H9 (cell line): ENCODE data around the gene HIP1R. TPM values are rescaled to one million over a fixed set of nuclear protein-coding genes. Genes with fewer than 3 reads are reported as not detected.

Source experiments
- DNase-seq: peaks from one replicate; pipeline ENCODE4 v3.0.0-alpha.2; 2017
- H2AFZ ChIP-seq: one replicate; pipeline ENCODE4 v1.6.1; 2013; ENCODE audit warnings: mild to moderate bottlenecking, low read length, control low read depth, moderate library complexity
- H2AK5ac ChIP-seq: 2 replicates; pipeline ENCODE4 v1.6.1; 2013; ENCODE audit warnings: low read length, control low read depth, mixed read lengths; ENCODE audit not compliant: insufficient read length
- H2BK120ac ChIP-seq: one replicate; pipeline ENCODE4 v1.6.1; 2013; ENCODE audit warnings: low read depth, mild to moderate bottlenecking, low read length, control low read depth, inconsistent platforms; ENCODE audit not compliant: poor library complexity, severe bottlenecking
- H2BK12ac ChIP-seq: 2 replicates; pipeline ENCODE4 v1.6.1; 2013; ENCODE audit warnings: low read length, control low read depth, mixed read lengths, low read depth; ENCODE audit not compliant: insufficient read length
- H2BK15ac ChIP-seq: 2 replicates; pipeline ENCODE4 v1.6.1; 2013; ENCODE audit warnings: low read depth, low read length, control low read depth
- H2BK20ac ChIP-seq: one replicate; pipeline ENCODE4 v1.6.1; 2013; ENCODE audit warnings: low read depth, mild to moderate bottlenecking, low read length, control low read depth, inconsistent platforms; ENCODE audit not compliant: poor library complexity, severe bottlenecking
- H2BK5ac ChIP-seq: 2 replicates; pipeline ENCODE4 v1.6.1; 2013; ENCODE audit warnings: low read length, control low read depth, mixed read lengths; ENCODE audit not compliant: insufficient read length
- H3K14ac ChIP-seq: 2 replicates; pipeline ENCODE4 v1.6.1; 2013; ENCODE audit warnings: low read length, control low read depth; ENCODE audit not compliant: insufficient read depth
- H3K18ac ChIP-seq: 2 replicates; pipeline ENCODE4 v1.6.1; 2013; ENCODE audit warnings: low read depth, mild to moderate bottlenecking, mixed read lengths, low read length, control low read depth; ENCODE audit not compliant: insufficient read length
- H3K23ac ChIP-seq: 2 replicates; pipeline ENCODE4 v1.6.1; 2013; ENCODE audit warnings: low read length, control low read depth, mixed read lengths, low read depth; ENCODE audit not compliant: insufficient read length
- H3K23me2 ChIP-seq: 2 replicates; pipeline ENCODE4 v1.6.1; 2013; ENCODE audit warnings: low read depth, mild to moderate bottlenecking, mixed read lengths, low read length, control low read depth; ENCODE audit not compliant: insufficient read length, poor library complexity, severe bottlenecking
- H3K27ac ChIP-seq: 2 replicates; pipeline ENCODE4 v1.5.1; 2013; ENCODE audit warnings: low read length, control low read depth, mixed read lengths, low read depth; ENCODE audit not compliant: insufficient read length
- H3K27me3 ChIP-seq: 2 replicates; pipeline ENCODE4 v1.6.1; 2013; ENCODE audit warnings: low read length, control low read depth, inconsistent platforms; ENCODE audit not compliant: insufficient read depth
- H3K4ac ChIP-seq: 2 replicates; pipeline ENCODE4 v1.6.1; 2013; ENCODE audit warnings: low read depth, mild to moderate bottlenecking, control low read depth, inconsistent platforms, low read length, moderate library complexity
- H3K4me1 ChIP-seq: 2 replicates; pipeline ENCODE4 v1.6.1; 2013; ENCODE audit warnings: low read length, control low read depth, inconsistent platforms; ENCODE audit not compliant: insufficient read depth
- H3K4me2 ChIP-seq: 2 replicates; pipeline ENCODE4 v1.6.1; 2013; ENCODE audit warnings: low read length, control low read depth, mixed read lengths; ENCODE audit not compliant: insufficient read length, insufficient read depth
- H3K56ac ChIP-seq: 2 replicates; pipeline ENCODE4 v1.6.1; 2013; ENCODE audit warnings: low read depth, mild to moderate bottlenecking, mixed read lengths, low read length, control low read depth; ENCODE audit not compliant: insufficient read length
- H3K79me1 ChIP-seq: 2 replicates; pipeline ENCODE4 v1.6.1; 2013; ENCODE audit warnings: low read depth, mild to moderate bottlenecking, moderate library complexity, low read length, control low read depth, inconsistent platforms; ENCODE audit not compliant: insufficient read depth, poor library complexity, severe bottlenecking
- H3K79me2 ChIP-seq: 2 replicates; pipeline ENCODE4 v1.6.1; 2013; ENCODE audit warnings: low read length, control low read depth, inconsistent platforms; ENCODE audit not compliant: insufficient read depth
- H3K9ac ChIP-seq: 2 replicates; pipeline ENCODE4 v1.6.1; 2013; ENCODE audit warnings: low read length, control low read depth, mixed read lengths; ENCODE audit not compliant: insufficient read length; ENCODE audit errors: extremely low read depth
- H3K9me3 ChIP-seq: one replicate; pipeline ENCODE4 v1.6.1; 2013; ENCODE audit warnings: low read depth, low read length, inconsistent platforms; ENCODE audit not compliant: control insufficient read depth
- H3T11ph ChIP-seq: one replicate; pipeline ENCODE4 v1.6.1; 2013; ENCODE audit warnings: mild to moderate bottlenecking, low read length, control low read depth, inconsistent platforms
- H4K20me1 ChIP-seq: one replicate; pipeline ENCODE4 v1.6.1; 2013; ENCODE audit not compliant: control insufficient read depth, insufficient read length, insufficient read depth
- H4K5ac ChIP-seq: 2 replicates; pipeline ENCODE4 v1.6.1; 2013; ENCODE audit warnings: low read depth, mild to moderate bottlenecking, mixed read lengths, low read length, control low read depth; ENCODE audit not compliant: insufficient read length
- H4K8ac ChIP-seq: replicated peaks from 2 replicates; pipeline ENCODE4 v1.6.1; 2013; ENCODE audit warnings: low read length, control low read depth, mixed read lengths, low read depth; ENCODE audit not compliant: insufficient read length
- H4K91ac ChIP-seq: 2 replicates; pipeline ENCODE4 v1.6.1; 2013; ENCODE audit warnings: low read depth, mild to moderate bottlenecking, moderate library complexity, mixed read lengths, low read length, control low read depth; ENCODE audit not compliant: insufficient read length
- H3K27ac Mint-ChIP-seq, 3 experiments: 2 replicates in 2 of 3; 3 replicates in 1 of 3; pipeline ENCODE4 v1.8.0; 2020 to 2021; ENCODE audit warnings: mixed read lengths in 3 of 3, mild to moderate bottlenecking in 1 of 3, moderate library complexity in 1 of 3
- H3K27me3 Mint-ChIP-seq: 2 replicates; pipeline ENCODE4 v1.8.0; 2021; ENCODE audit warnings: low read depth, mild to moderate bottlenecking, moderate library complexity, mixed read lengths
- H3K36me3 Mint-ChIP-seq, 3 experiments: 2 replicates in 2 of 3; 3 replicates in 1 of 3; pipeline ENCODE4 v1.8.0; 2020 to 2021; ENCODE audit warnings: low read depth in 3 of 3, mixed read lengths in 3 of 3; ENCODE audit not compliant: insufficient read depth in 1 of 3
- H3K4me1 Mint-ChIP-seq, 2 experiments: 2 replicates each; pipeline ENCODE4 v1.8.0; 2020; ENCODE audit warnings: mixed read lengths in 2 of 2
- H3K4me3 Mint-ChIP-seq, 2 experiments: 2 replicates in 1 of 2; 3 replicates in 1 of 2; pipeline ENCODE4 v1.8.0; 2020 to 2021; ENCODE audit warnings: mild to moderate bottlenecking in 2 of 2, mixed read lengths in 2 of 2, moderate library complexity in 1 of 2
- H3K9me3 Mint-ChIP-seq, 2 experiments: 2 replicates in 1 of 2; 3 replicates in 1 of 2; pipeline ENCODE4 v1.8.0; 2020; ENCODE audit warnings: mild to moderate bottlenecking in 2 of 2, mixed read lengths in 2 of 2, moderate library complexity in 1 of 2
- CTCF ChIP-seq: fragments of 200-600 bp; sonication (generic); conservative IDR thresholded peaks from 3 replicates; pipeline ENCODE4 v1.8.0; 2021; ENCODE audit warnings: antibody characterized with exemption, mild to moderate bottlenecking
- WGBS: extraction: QIAGEN DNeasy Blood & Tissue Kit; methylation state at CpG from one replicate; pipeline ENCODE4 v1.1.7; 2013; ENCODE audit warnings: missing lambda C conversion rate, low lambda C conversion rate, mixed read lengths; ENCODE audit not compliant: insufficient read length; ENCODE audit errors: extremely low coverage; 5-methylcytosine and 5-hydroxymethylcytosine counted together
- total RNA-seq: library from RNA; stranded (reverse); gene quantifications from 2 replicates; pipeline ENCODE4 v1.2.1, GENCODE V29; 2021

HIP1R gene
- total RNA-seq, 1 experiment from 2014 or later = 17.4 TPM

GRCh38 chr12:122889761-122890520, 54.7 kb downstream of the HIP1R start:
- Histone ChIP-seq H2AK5ac (no peak overlapping the region), H3K4me2 (no peak overlapping the region), H3K18ac (no peak overlapping the region), H3K56ac (no peak overlapping the region), H2BK15ac (no peak overlapping the region), H3K23me2 (peaks cover under 1% of the 10 kb centered on the region), H3K79me2 (no peaks in the 10 kb centered on the region), H3K79me1 (peaks cover 2% of the 10 kb centered on the region), H3T11ph (no peak overlapping the region), H4K20me1 (no peaks in the 10 kb centered on the region), H2BK12ac (no peak overlapping the region), H3K27ac (no peak overlapping the region), H2BK5ac (no peak overlapping the region), H4K5ac (no peak overlapping the region), H2BK120ac (no peak overlapping the region), H2BK20ac (no peak overlapping the region), H3K4ac (no peak overlapping the region), H3K9ac (no peak overlapping the region), H3K4me1 (peaks cover 8% of the 10 kb centered on the region), H3K9me3 (no peaks in the 10 kb centered on the region), H3K27me3 (peaks cover 1% of the 10 kb centered on the region; the same call in 1 of the 2 replicates), H3K14ac (no peak overlapping the region), H3K23ac (no peak overlapping the region), H2AFZ (no peak overlapping the region), H4K8ac (no peak overlapping the region), H4K91ac (no peak overlapping the region)
- WGBS = no CpG with 5 or more reads among the region's 13 CpGs
- Mint-ChIP-seq H3K4me3 (no peak overlapping the region; a peak in 1 of 5 replicates), H3K27me3 (peaks cover 78% of the 10 kb centered on the region), H3K4me1 (peaks cover 68 to 79% of the 10 kb centered on the region in 2 experiments), H3K36me3 (no peaks in the 10 kb centered on the region), H3K9me3 (no peaks in the 10 kb centered on the region), H3K27ac (peak overlapping the region in 1 of 3 experiments; percentile 51; a peak in 1 of 7 replicates)
- no peak for TF ChIP-seq CTCF
- DNase-seq = no peak
